Bone marrow (tissue), 2 donors: Measurements from ENCODE around the gene ABLIM3.
"Not testable (repeated sequence)": the region's sequence is repeated elsewhere in the genome, so short reads cannot be mapped to it uniquely, and the experiment has no call there.

ENCODE experiments used
- DNase-seq, 2 donors: peaks; one replicate each; lab custom pipeline; 2025; lab: John Stamatoyannopoulos, UW

The ABLIM3 gene

DNA sequence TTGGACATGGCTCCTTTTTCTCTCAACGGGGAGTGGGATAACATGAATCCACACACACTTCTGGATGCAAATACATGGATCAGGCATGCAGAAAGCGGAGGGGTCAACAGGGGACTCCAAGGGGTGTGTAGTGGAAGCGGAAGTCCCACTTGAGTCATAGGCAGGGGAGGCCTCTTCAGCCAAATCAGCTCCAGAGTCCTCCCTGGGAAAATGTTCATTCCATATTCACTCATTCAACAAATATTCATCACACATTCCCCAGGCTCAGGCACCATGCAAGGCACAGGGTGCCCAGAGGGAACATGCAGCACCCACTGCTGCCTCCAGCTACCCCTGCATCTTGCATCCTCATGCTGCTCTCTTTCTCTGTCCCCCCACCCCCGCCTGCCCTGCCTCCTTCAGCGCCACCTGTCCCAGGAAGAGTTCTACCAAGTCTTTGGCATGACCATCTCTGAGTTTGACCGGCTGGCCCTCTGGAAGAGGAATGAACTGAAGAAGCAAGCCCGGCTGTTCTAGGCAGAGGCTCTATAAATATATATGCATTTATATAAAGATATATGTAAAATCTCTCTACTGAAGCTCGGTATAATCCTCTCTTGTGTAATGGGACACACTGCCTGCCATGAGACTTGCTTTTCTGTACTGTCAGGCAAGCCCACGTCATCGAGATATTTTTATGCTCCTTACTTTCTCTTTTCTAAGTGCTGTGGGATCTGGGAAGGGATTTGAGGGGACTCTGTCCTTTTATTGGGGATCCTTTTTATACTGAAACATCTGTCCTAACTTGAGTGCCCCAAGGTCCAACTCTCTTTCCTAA, 116.8 kb downstream of the ABLIM3 start:
- DNase-seq: no peak

- no peak for DNase-seq
Observed at GRCh38 chr5:149260761-149261160, 119.5 kb downstream of the ABLIM3 start.

DNA sequence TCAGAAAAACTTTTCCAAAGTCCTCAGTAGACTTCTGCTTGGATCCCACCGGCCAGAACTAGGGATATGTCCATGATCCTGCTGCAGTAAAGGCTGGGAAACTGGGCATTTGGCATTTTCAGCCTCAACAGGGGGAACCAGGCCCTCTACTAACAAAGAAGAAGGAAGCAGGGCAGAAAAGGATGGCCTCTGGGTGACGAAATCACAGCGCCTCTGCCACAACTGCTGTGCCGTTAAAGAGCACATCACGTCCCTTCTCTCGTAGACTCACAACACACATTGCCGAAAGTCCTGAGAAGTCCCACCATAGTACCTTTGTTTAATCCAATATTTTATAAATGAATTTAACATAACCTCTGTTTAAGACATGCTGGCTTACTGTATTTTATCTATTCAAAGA, 120.0 kb downstream of the ABLIM3 start:
- DNase-seq: no peak

- no peak for DNase-seq
Observed at GRCh38 chr5:149262315-149262714, 121.0 kb downstream of the ABLIM3 start.

DNA sequence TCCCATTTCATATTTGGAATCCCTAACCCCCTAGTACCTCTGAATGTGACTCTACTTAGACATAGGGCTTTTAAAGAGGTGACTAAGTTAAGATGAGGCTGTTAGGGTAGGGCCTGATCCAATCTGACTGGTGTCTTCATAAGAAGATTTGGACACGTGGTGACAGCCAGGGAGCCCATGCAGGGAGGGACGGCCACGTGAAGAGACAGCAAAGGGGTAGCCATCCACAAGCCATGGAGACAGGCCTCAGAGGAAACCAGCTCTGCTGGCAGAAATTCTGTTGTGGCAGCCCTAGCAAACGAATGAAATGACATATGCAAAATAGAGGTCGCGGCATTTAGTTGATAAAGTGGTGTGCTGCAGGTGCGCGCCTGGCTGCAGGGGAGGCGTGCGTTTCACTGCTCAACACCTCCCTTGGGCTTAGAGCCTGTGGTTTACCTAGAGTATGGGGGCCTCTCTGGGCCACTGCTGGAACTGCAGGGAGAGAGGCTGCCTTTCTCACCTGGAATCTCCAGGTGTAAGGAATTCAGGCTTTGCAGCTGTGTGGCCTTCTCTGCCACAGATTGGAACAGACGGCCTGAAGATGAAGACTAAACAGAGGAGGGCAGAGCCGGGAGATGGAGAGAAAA, 123.3 kb downstream of the ABLIM3 start:
- no peak for DNase-seq

- no peak for DNase-seq
Observed at GRCh38 chr5:149265068-149265465, 123.8 kb downstream of the ABLIM3 start.

DNA sequence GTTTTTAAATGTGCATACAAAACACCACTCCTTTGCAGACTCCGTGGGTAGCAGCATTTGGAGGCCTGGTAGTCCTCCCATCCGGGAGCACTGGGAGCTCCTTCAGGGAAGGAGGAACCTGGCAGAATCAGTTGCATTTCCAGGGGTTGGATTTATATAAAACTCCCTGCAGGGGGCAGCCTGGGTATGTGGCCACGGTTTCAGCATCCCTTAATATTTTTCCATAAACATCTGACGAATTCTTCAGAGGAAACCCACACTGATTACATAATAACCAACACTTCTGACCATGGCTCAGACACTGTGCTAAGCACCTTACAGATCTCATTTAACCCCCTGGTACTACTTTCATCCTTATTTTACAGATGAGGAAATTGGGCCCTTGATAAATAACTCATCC, 124.3 kb downstream of the ABLIM3 start:
- no peak for DNase-seq

DNA sequence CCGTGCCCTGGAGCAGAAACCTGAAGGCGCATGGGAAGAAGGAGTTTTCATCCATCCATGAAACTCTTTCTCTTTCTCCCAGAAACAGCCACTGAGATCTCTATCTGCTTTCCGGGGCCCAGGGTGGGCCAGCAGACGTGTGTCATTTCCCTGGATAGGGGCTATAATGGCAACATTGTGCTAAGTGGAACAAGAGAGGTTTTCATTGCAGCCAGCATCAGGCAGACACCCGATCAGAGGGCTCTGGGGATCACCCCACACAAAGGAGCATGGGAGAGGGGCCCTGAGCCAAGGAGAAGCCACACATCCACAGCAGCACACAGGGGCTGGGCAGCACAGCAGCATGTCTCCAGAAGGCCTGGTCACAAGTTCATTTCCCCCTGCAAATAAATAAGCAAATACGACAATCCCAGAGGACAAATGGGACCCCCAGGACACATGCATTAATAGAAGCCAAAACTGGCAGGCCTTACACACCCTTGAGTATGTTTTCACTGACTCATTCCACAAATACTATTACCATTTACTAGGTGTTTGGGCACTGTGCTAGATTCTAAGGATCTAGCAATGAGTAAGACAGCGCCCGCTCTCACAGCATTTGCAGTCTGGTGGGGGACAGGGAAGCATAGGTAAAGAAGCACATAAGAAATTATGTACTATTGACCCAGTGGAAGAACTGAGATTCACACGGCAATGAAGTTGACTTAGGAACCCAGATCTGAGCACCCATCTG, 126.1 kb downstream of the ABLIM3 start:
- no peak for DNase-seq

- DNase-seq: peak in 1 of 2 donors; percentile 40
Observed at GRCh38 chr5:149268928-149269557, 127.8 kb downstream of the ABLIM3 start.

GRCh38 chr5:149271195-149271715, 130.0 kb downstream of the ABLIM3 start:
- DNase-seq: no peak

GRCh38 chr5:149271716-149272563, 130.6 kb downstream of the ABLIM3 start, which contains the start of gene AFAP1L1:
Gene AFAP1L1 (plus strand): TSS chr5:149271859. CDS start chr5:149271969, 110 bp downstream.
- DNase-seq: peak in 1 of 2 donors; percentile 16

- not testable (repeated sequence) for DNase-seq
Observed at GRCh38 chr5:149272781-149273180, 131.5 kb downstream of the ABLIM3 start.

- no peak for DNase-seq
Observed at GRCh38 chr5:149273237-149273636, 131.9 kb downstream of the ABLIM3 start.

DNA sequence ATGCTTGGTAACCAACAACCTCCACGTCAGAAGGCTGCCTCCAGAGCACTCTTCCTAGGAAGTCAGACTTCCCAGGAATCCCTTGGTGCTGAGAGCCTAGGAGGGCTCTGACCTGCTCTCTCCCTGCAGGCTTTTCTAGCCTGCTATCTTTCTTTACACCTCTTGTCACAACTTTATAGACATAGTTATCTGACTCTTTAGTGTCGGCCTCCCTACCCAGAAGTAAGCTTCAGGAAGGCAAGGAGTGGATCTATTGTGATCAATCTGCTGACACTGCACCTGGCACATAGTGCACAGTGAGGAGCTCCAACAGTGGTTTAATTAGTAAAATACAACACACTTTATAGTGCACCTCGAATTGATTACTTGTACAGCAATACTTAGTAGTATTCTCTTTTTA, 132.7 kb downstream of the ABLIM3 start:
- no peak for DNase-seq

DNA sequence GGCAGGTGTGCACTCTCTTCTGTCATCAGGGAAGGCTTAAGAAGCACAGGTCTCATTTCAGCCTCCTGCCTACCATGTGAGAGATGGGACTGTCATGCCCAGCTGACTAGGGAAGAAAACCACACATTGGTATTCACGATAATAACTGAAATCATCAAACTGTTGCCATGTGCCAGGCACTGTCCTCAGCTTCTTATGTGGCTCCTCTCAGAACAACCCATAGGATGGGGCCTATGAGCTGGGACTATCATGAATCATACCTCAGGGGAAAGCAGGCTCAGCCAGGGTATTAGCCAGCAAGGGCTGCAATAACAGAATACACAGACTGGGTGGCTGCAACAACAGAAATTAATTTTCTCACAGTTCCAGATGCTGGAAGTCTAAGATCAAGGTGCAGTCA, 133.6 kb downstream of the ABLIM3 start:
- no peak for DNase-seq

- DNase-seq: no peak
Observed at GRCh38 chr5:149277801-149278200, 136.5 kb downstream of the ABLIM3 start.

DNA sequence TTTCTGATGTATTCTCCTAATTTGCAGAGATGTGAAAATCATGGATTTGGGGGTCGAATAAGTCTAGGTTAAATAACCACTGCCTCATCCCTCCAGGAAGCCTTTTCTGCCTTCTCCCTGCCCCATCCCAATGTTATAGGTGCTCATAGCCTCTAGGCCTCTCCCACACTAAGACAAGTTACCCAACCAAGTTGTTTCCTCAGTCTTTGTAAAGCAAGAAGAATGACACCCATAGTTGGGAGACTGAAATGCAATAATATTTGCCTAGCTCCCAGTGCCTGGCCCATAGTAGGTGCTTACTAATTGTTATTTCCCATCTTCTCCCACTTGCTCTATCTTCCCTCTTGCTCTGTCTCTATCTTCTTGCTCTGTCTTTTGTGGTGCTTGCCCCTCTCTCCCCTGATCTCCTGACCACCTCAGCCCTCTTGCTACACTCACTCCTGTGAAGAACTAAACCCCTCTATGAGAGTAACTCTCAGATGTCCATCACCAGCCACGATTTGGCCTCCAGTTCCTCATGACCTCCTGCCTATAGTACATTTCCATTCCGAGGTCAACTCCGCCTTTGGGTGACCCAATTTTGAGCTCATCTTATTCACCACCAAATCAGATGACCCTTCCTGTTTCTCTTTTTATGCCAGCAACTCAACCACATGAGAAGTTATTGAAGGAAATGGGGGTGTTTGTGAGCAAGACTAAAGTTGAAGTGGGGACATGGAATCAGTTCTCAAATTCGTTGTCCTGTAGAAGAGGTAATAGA, 137.3 kb downstream of the ABLIM3 start:
- DNase-seq: no peak

DNA sequence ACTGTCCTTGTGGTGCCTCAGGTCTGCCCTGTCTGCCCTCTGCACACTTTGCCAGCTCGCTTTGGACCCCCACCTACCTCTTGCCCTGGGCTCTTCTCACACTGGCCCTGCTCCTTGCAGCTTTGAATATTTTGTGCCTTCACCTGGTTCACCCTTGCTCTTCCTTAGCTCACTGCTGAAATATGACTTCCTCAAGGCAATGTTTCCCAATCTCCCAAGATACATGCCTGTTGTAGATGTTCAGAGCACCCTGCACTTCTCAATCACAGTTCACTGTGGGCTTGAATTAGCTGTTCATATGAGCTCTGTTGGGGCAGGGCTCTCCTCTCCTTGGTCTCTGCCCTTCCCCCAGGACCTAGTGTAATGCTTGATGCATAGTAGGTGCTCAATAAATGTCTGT, 138.4 kb downstream of the ABLIM3 start:
- DNase-seq: no peak

DNA sequence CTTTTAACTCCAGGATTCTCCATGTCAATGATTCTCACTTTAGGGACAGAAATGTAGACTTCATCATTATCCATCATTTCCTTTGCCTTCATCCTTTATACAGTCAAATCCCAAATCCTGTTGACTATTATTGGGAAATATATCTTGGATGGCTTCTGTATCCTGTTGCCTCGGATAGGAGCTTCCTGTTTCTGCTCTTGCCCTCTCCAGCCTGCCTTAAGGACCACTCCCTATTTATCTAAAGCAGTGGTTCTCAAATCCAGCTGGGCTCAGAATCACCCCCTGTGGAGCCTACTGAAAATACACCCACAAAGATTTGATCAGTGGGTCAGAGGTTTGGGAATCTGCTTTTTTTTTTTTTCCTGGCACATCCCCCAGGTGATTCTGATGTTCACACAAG, 138.8 kb downstream of the ABLIM3 start:
- DNase-seq: no peak

DNA sequence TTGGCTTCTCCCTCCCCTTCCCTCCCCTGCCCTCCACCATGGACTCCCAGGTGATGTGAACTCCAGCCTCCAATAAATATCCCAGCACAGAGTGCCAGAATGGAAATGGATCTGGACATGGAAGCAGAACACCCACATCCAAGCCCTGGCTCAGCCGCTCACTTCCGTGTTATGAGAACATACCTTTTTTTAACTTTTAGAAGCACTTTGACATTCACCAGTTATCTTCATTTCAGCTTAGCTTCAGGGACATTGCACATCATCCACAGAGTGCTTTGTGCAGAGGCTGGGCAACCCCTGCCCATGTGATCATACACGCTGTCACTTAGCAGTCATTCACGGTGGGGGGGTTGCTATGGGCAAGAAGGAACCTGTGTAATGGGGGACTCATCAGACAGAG, 139.5 kb downstream of the ABLIM3 start:
- no peak for DNase-seq
